Measurements from ENCODE around the gene XIRP2.

The XIRP2 gene

DNA sequence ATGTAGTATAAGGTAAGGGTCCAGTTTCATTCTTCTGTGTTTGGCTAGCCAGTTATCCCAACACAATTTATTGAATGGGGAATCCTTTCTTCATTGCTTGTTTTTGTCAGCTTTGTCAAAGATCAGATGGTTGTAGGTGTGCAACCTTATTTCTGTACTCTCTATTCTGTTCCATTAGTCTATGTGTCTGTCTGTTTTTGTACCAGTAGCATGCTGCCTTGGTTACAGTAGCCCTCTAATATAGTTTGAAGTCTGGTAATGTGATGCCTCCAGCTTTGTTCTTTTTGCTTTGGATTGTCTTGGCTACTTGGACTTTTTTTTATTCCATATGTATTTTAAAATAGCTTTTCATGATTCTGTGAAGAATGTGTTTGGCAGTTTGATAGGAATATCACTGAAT is 222.1 kb downstream of the XIRP2 start:
- H3K4me3 ChIP-seq (ENCODE audit: low read length): no peak overlapping the region
- H3K4me1 ChIP-seq (ENCODE audit: control insufficient read depth, insufficient read depth, low read length): no peaks in the 10 kb centered on the region
- H3K27me3 ChIP-seq (replicated peaks; ENCODE audit: control insufficient read depth, insufficient read depth, low read length): no peaks in the 10 kb centered on the region

DNA sequence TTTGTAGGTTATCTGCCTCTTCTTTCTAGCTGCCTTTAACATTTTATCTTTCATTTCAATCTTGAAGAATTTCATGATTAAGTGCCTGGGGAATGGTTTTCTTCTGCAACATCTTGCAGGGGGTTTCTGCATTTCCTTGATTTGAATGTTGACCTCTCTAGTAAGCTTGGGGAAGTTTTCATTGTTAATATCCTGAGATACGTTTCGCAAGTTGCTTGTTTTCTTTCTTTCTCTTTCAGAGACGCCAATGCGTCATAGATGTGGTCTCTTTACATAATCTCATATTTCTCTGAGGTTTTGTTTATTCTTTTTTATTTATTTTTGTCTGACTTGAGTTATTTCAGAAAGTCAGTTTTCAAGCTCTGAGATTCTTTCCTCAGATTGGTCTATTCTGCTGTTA is 225.7 kb downstream of the XIRP2 start:
- Histone ChIP-seq H3K36me3 (ENCODE audit: control insufficient read depth, insufficient read depth, low read length, severe bottlenecking) (no peaks in the 10 kb centered on the region), H3K9ac (ENCODE audit: low read length) (no peak overlapping the region), H3K9me3 (ENCODE audit: control insufficient read depth, low read length) (no peaks in the 10 kb centered on the region), H3K4me3 (ENCODE audit: low read length) (no peak overlapping the region), H3K4me1 (ENCODE audit: control insufficient read depth, insufficient read depth, low read length) (no peaks in the 10 kb centered on the region), H3K27me3 (replicated peaks; ENCODE audit: control insufficient read depth, insufficient read depth, low read length) (peaks cover 3% of the 10 kb centered on the region)
- peak; percentile 71 for DNase-seq (ENCODE audit: low read depth)

More for the DNA sequence above, 222.1 kb downstream of the XIRP2 start:
- H3K9ac ChIP-seq (ENCODE audit: low read length): no peak overlapping the region
- peaks cover 4% of the 10 kb centered on the region for H3K9me3 ChIP-seq (ENCODE audit: control insufficient read depth, low read length)
- no peaks in the 10 kb centered on the region for H3K36me3 ChIP-seq (ENCODE audit: control insufficient read depth, insufficient read depth, low read length, severe bottlenecking)
- DNase-seq (ENCODE audit: low read depth): no peak

DNA sequence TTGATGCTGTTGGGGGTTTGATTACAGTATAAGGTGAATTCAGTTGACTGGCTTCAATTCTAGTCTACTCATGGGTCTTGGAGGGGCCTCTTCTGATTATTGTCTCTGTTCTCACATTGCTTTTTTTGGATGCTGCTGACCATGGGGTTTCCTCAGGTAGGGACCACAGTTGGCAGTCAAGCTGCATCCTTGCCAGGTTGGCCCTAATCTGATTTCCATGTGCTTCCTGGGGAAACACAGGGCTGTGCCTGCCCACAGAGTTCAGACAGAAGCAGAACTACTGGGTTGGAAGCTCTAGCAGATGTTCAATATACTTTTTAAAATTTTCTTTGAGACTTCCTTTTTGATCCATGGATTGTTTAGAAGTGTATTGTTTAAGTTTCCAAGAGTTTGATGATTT is 227.3 kb downstream of the XIRP2 start:
- Histone ChIP-seq H3K9ac (ENCODE audit: low read length) (no peak overlapping the region), H3K4me1 (ENCODE audit: control insufficient read depth, insufficient read depth, low read length) (no peaks in the 10 kb centered on the region), H3K4me3 (ENCODE audit: low read length) (no peak overlapping the region), H3K9me3 (ENCODE audit: control insufficient read depth, low read length) (no peaks in the 10 kb centered on the region), H3K36me3 (ENCODE audit: control insufficient read depth, insufficient read depth, low read length, severe bottlenecking) (no peaks in the 10 kb centered on the region), H3K27me3 (replicated peaks; ENCODE audit: control insufficient read depth, insufficient read depth, low read length) (peaks cover 3% of the 10 kb centered on the region)
- no peak for DNase-seq (ENCODE audit: low read depth)

DNA sequence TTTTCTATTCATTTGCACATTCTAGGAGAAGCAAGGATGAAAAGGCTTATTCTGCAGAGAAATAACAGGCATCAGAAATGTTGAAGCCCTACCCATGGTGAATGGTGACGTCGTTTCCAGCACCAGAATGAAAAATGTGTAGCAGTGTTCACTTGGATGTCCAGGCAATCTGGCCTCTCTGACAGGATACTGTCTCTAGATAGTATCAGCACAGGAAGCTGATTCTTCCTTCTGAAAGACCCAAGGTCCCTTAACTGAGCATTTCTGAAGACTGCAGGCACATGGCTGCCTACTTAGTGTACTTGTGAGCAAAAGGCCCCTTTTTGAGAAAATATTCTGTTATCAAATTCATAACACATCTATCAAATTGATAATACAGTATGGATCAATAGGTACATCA is 234.1 kb downstream of the XIRP2 start:
- H3K9ac ChIP-seq (ENCODE audit: low read length): no peak overlapping the region
- peaks cover 3% of the 10 kb centered on the region for H3K27me3 ChIP-seq (replicated peaks; ENCODE audit: control insufficient read depth, insufficient read depth, low read length)
- H3K4me3 ChIP-seq (ENCODE audit: low read length): no peak overlapping the region
- no peaks in the 10 kb centered on the region for H3K4me1 ChIP-seq (ENCODE audit: control insufficient read depth, insufficient read depth, low read length)
- DNase-seq (ENCODE audit: low read depth): no peak
- no peaks in the 10 kb centered on the region for H3K9me3 ChIP-seq (ENCODE audit: control insufficient read depth, low read length)
- no peaks in the 10 kb centered on the region for H3K36me3 ChIP-seq (ENCODE audit: control insufficient read depth, insufficient read depth, low read length, severe bottlenecking)

DNA sequence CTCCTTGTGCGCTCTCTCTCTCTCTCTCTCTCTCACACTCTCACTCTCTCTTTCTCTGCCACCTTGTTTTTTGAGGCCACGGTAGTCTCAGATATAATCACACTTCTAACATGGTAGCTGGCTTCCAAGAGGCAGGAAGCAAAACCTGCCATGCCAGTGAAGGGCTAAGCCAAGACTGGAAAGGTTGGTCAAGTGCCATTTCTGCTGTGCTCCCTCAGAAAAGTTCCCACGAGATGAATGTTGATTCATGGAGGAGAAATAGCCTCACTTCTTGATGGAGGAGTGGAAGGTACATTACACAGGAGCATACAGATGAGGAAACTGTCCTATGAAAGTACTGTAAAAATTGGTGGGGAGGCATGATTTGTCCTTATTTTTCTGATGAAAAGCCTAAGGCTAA is 237.9 kb downstream of the XIRP2 start:
- no peak for DNase-seq (ENCODE audit: low read depth)
- H3K4me3 ChIP-seq (ENCODE audit: low read length): no peak overlapping the region
- no peak overlapping the region for H3K9ac ChIP-seq (ENCODE audit: low read length)
- H3K9me3 ChIP-seq (ENCODE audit: control insufficient read depth, low read length): no peaks in the 10 kb centered on the region
- no peaks in the 10 kb centered on the region for H3K36me3 ChIP-seq (ENCODE audit: control insufficient read depth, insufficient read depth, low read length, severe bottlenecking)
- H3K4me1 ChIP-seq (ENCODE audit: control insufficient read depth, insufficient read depth, low read length): peaks cover 7% of the 10 kb centered on the region
- H3K27me3 ChIP-seq (replicated peaks; ENCODE audit: control insufficient read depth, insufficient read depth, low read length): no peaks in the 10 kb centered on the region

DNA sequence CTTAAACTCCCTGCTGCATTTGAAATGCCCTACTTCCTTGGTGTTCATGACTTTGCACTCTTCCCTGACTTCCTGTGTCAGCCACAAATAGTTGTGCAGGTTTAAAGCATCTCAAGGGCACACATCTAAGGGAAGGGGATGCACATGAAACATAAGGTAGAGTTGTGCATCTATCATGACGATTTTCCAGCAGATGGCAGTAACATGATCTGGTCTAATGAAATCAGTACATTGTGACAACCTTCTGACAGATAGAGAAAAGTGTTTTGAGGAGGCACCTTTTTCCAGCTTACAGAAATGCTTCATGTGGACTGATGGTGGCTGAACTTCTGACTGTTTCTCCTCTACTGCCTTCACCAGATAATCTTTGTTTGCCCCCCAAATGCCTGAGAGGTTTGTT is 238.9 kb downstream of the XIRP2 start:
- no peaks in the 10 kb centered on the region for H3K27me3 ChIP-seq (replicated peaks; ENCODE audit: control insufficient read depth, insufficient read depth, low read length)
- peaks cover 14% of the 10 kb centered on the region for H3K4me1 ChIP-seq (ENCODE audit: control insufficient read depth, insufficient read depth, low read length)
- peak; percentile 44 for DNase-seq (ENCODE audit: low read depth)
- no peak overlapping the region for H3K4me3 ChIP-seq (ENCODE audit: low read length)
- no peaks in the 10 kb centered on the region for H3K36me3 ChIP-seq (ENCODE audit: control insufficient read depth, insufficient read depth, low read length, severe bottlenecking)
- H3K9ac ChIP-seq (ENCODE audit: low read length): no peak overlapping the region
- no peaks in the 10 kb centered on the region for H3K9me3 ChIP-seq (ENCODE audit: control insufficient read depth, low read length)

DNA sequence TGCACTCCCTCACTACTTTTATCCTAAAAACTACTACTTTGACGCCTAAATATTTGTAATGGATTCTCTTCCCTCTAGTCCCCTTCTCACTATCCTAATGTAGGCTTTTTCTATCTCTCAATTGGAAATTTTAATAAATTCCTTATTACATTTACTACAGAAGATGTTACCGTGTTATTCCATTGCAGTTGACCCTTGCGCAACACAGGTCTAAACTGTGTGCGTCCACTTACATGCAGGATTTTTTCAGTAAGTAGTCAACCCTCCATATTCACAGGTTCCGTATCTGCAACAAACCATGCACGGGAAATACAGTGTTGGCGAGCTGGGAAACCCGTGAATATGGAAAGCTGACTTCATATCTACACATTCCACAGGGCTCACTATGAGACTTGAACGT is 239.8 kb downstream of the XIRP2 start:
- no peak overlapping the region for H3K4me3 ChIP-seq (ENCODE audit: low read length)
- no peaks in the 10 kb centered on the region for H3K27me3 ChIP-seq (replicated peaks; ENCODE audit: control insufficient read depth, insufficient read depth, low read length)
- peaks cover 22% of the 10 kb centered on the region for H3K4me1 ChIP-seq (ENCODE audit: control insufficient read depth, insufficient read depth, low read length)
- H3K9ac ChIP-seq (ENCODE audit: low read length): no peak overlapping the region
- DNase-seq (ENCODE audit: low read depth): no peak
- no peaks in the 10 kb centered on the region for H3K9me3 ChIP-seq (ENCODE audit: control insufficient read depth, low read length)
- H3K36me3 ChIP-seq (ENCODE audit: control insufficient read depth, insufficient read depth, low read length, severe bottlenecking): no peaks in the 10 kb centered on the region

DNA sequence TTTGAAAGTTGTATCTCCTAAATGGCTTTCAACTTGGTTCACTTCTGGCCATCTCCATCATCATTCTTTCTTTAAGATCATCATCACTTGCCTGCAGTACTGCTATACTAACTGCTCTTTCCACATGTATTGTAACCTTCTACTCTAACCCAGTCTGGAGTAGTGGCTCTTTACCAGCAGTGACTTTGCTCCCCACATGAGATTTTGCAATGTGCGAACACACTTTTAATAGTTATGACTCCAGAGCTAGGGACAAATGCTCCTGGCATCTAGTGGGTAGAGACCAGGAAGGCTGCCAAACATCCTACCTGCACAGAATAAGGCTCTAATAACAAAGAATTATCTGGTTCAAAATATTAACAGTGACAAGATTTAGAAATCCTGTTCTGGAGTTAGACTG is 243.8 kb downstream of the XIRP2 start:
- no peaks in the 10 kb centered on the region for H3K9me3 ChIP-seq (ENCODE audit: control insufficient read depth, low read length)
- no peaks in the 10 kb centered on the region for H3K36me3 ChIP-seq (ENCODE audit: control insufficient read depth, insufficient read depth, low read length, severe bottlenecking)
- no peak for DNase-seq (ENCODE audit: low read depth)
- H3K4me1 ChIP-seq (ENCODE audit: control insufficient read depth, insufficient read depth, low read length): peaks cover 23% of the 10 kb centered on the region
- H3K9ac ChIP-seq (ENCODE audit: low read length): peak overlapping the region; percentile 19
- H3K4me3 ChIP-seq (ENCODE audit: low read length): no peak overlapping the region
- H3K27me3 ChIP-seq (replicated peaks; ENCODE audit: control insufficient read depth, insufficient read depth, low read length): no peaks in the 10 kb centered on the region

DNA sequence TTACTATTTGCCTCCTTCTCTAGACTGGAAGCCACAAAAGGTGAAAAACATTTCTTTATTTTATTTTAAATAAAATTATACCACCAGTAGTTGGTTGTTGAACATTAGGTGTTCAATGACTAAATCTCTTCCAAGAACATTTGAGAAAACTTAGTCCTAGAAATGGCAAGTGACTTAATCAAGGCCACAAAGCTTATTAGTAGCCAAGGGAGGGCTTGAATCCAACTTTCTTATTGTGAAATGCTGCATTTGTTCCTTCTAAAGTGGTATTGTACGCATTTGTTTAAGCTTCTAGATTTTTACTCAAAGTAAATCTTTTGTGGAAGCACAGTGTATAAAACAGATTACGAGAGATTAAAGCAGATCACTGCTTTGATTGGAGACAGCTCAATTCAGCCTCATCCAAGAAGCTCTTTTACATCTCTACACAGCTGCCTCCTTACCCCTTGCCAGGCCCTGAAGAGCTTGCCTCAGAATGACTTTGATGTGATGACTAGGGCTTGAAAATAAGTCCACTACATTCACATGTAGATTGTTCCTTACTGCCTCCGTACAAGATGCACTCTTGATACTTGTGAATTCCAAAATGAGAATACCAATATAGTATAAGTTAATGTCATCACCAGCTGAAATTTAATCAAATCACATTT is 244.8 kb downstream of the XIRP2 start:
- Histone ChIP-seq H3K4me1 (ENCODE audit: control insufficient read depth, insufficient read depth, low read length) (peaks cover 23% of the 10 kb centered on the region), H3K4me3 (ENCODE audit: low read length) (no peak overlapping the region), H3K9ac (ENCODE audit: low read length) (no peak overlapping the region), H3K9me3 (ENCODE audit: control insufficient read depth, low read length) (no peaks in the 10 kb centered on the region), H3K27me3 (replicated peaks; ENCODE audit: control insufficient read depth, insufficient read depth, low read length) (no peaks in the 10 kb centered on the region), H3K36me3 (ENCODE audit: control insufficient read depth, insufficient read depth, low read length, severe bottlenecking) (no peaks in the 10 kb centered on the region)
- no peak for DNase-seq (ENCODE audit: low read depth)

DNA sequence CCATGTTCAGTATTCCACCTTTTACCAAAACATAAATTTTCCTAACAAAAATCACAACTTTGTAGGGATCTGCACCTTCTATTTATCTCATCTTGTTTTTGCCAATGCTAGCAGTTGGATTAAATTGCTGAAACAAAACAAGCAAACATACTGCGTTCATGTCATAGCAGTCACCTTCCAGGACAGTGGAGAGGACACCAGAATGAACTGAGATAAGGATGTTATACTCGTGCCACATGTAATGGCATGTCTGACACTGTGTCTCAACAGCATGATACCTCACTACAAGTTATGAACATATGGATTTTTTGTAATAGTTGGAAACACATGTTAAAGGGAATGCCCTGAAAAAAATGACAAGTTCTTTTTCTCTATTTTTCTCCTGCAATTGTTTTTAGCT is 245.3 kb downstream of the XIRP2 start:
- no peak overlapping the region for H3K9ac ChIP-seq (ENCODE audit: low read length)
- H3K4me1 ChIP-seq (ENCODE audit: control insufficient read depth, insufficient read depth, low read length): peaks cover 23% of the 10 kb centered on the region
- DNase-seq (ENCODE audit: low read depth): no peak
- no peaks in the 10 kb centered on the region for H3K36me3 ChIP-seq (ENCODE audit: control insufficient read depth, insufficient read depth, low read length, severe bottlenecking)
- H3K9me3 ChIP-seq (ENCODE audit: control insufficient read depth, low read length): no peaks in the 10 kb centered on the region
- no peaks in the 10 kb centered on the region for H3K27me3 ChIP-seq (replicated peaks; ENCODE audit: control insufficient read depth, insufficient read depth, low read length)
- no peak overlapping the region for H3K4me3 ChIP-seq (ENCODE audit: low read length)

DNA sequence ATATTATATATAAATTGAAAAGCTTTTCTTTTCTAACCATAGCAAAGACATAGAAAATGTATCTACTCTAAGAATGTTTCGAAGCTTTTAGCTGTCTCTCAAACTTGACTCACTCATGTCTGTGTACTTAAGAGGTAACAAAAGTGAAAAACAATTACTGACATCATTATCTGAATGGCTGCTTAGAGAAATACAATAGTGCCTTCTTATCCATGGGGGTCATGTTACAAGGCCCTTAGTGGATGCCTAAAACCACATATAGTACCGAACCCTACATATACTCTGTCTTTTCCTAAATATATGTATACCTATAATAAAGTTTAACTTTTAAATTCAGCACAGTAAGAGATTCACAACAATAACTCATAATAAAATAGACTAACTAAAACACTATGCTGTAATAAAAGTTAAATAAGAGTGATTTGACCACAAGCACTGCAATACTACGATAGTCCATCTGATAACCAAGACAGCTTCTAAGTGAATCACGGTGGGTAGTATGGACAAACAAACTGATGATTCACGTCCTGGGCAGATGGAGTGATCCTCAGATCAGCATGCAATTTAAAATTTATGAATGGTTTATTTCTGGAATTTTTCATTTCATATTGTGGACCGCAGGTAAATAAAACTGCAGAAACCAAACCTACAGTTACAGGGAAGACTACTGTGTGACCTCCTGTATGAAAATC is 246.2 kb downstream of the XIRP2 start:
- Histone ChIP-seq H3K27me3 (replicated peaks; ENCODE audit: control insufficient read depth, insufficient read depth, low read length) (no peaks in the 10 kb centered on the region), H3K36me3 (ENCODE audit: control insufficient read depth, insufficient read depth, low read length, severe bottlenecking) (no peaks in the 10 kb centered on the region), H3K4me1 (ENCODE audit: control insufficient read depth, insufficient read depth, low read length) (peaks cover 23% of the 10 kb centered on the region), H3K9ac (ENCODE audit: low read length) (no peak overlapping the region), H3K9me3 (ENCODE audit: control insufficient read depth, low read length) (no peaks in the 10 kb centered on the region), H3K4me3 (ENCODE audit: low read length) (no peak overlapping the region)
- peak; percentile 55 for DNase-seq (ENCODE audit: low read depth)

DNA sequence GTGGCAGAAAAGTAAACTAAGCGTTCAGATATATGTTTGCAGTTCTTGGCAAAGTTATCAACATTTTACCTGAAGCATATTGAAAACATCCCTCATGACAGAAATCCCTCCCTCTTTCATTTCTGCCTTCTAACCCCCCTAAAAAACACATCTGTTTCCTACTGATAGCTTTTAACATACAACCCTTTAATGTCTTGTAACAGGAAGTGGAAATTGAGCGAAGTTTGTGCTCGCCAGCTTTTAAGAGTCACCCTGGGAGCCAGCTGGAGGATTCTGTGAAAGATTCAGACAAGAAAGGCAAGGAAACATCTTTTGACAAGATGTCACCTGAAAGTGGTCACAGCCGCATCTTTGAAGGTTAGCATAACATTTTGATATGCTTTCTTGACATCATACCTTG is 247.4 kb downstream of the XIRP2 start:
- no peaks in the 10 kb centered on the region for H3K36me3 ChIP-seq (ENCODE audit: control insufficient read depth, insufficient read depth, low read length, severe bottlenecking)

More for the DNA sequence above, 247.4 kb downstream of the XIRP2 start:
- peaks cover 26% of the 10 kb centered on the region for H3K4me1 ChIP-seq (ENCODE audit: control insufficient read depth, insufficient read depth, low read length)
- no peak for DNase-seq (ENCODE audit: low read depth)
- no peak overlapping the region for H3K4me3 ChIP-seq (ENCODE audit: low read length)
- no peak overlapping the region for H3K9ac ChIP-seq (ENCODE audit: low read length)
- no peaks in the 10 kb centered on the region for H3K9me3 ChIP-seq (ENCODE audit: control insufficient read depth, low read length)
- H3K27me3 ChIP-seq (replicated peaks; ENCODE audit: control insufficient read depth, insufficient read depth, low read length): no peaks in the 10 kb centered on the region

Data from adipocyte (in vitro differentiated cells).